Occipital lobe (tissue), 2 donors: ENCODE results near the gene PDGFRA. TPM values are rescaled to one million over a fixed set of nuclear protein-coding genes. Genes with fewer than 3 reads are reported as not detected.

ENCODE experiments used
- DNase-seq: peaks from one replicate; lab custom pipeline; 2025; lab: John Stamatoyannopoulos, UW
- total RNA-seq: library from RNA; depleted of rRNA; stranded (reverse); fragments of >200 nt; gene quantifications from one replicate; pipeline ENCODE4 v1.2.3, GENCODE V29; 2014

PDGFRA gene
- total RNA-seq, 1 donor from 2014 or later: 74.7 TPM

DNA sequence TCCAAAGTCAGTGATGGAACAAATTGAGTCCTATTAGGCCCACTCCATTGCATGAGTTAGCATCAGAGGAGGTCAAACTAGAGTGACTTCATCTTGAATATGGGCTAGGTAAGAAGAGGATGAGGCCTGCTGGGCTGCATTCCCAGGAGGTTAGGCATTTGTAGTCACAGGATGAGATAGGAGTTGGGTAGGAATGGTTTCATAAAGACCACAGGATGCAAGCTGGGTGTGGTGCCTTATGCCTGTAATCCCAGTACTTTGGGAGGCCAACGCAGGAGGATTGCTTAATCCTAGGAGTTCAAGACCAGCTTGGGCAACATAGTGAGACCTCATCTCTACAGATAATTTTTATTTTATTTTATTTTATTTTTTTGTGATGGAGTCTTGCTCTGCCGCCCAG lies 26.8 kb downstream of the PDGFRA start:
- no peak for DNase-seq

DNA sequence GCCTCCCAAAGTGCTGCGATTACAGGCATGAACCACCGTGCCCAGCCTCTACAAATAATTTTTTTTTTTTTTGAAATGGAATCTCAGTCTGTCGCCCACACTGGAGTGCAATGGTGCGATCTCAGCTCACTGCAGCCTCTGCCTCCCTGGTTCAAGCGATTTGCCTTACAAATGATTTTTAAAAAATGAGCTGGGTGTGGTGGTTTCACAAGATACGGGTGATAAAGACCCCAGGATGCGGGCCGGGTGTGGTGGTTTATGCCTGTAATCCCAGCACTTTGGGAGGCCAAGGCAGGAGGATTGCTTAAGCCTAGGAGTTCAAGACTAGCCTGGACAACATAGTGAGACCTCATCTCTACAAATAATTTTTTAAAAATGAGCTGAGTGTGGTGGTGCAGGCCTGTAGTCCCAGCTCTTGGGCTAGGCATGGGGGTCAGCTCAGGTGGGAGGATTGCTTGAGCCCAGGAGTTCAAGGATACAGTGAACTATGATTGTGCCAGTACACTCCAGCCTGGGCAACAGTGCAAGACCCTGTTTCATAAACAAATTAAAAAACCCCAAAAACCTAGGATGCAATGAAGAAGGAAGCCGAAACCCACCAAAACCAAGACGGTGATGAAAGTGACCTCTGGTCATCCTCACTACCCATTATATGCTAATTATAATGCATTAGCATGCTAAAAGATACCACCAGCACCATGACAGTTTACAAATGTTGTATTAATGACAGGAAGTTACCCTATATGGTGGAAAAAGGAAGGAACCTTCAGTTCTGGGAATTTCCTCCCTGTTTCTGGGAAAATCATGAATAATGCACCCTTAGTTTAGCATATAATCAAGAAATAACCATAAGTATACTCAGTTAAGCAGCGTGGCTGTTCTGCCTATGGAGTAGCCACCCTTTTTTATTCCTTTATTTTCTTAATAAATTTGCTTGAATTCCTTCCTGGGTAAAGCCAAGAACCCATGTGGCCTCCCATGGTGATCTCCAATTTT lies 27.7 kb downstream of the PDGFRA start:
- DNase-seq: no peak

DNA sequence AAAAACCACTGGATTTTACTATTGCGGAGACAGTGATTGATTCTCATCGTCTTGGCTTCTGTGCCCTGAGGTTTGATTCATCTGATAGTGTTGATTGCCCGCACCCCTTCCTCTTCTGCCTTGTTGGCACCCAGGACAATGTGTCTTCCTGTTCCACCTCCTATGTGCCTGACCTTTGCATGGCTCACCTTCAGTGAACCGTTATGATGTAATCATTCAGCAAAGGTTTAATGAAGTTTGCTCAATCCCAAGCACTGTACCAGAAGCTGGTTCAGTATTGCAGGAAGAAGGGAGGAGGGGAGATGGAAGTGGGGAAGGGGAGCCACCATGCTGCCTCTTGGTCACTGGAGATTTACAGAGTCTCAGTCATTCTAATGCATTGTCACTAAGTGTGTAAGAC lies 36.3 kb downstream of the PDGFRA start:
- DNase-seq: no peak

DNA sequence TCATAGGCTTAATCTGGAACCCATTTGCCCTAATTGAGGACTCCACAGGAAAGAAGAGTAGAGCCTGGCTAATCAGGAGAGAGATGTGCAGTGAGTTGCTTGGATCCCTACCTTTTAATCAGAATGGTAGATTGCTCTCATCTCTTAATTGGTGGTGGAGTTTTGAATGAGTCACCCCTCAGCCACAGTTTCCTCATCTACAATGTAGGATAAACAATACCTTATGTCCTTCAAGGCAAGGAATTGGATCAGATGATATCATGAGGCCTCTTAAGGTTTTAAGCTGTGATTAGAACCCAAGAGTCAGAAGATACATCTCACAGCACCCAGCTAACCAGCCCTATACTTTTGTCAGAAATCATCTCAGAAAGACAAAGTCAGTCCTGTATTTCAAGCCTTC lies 39.1 kb downstream of the PDGFRA start:
- DNase-seq: no peak

DNA sequence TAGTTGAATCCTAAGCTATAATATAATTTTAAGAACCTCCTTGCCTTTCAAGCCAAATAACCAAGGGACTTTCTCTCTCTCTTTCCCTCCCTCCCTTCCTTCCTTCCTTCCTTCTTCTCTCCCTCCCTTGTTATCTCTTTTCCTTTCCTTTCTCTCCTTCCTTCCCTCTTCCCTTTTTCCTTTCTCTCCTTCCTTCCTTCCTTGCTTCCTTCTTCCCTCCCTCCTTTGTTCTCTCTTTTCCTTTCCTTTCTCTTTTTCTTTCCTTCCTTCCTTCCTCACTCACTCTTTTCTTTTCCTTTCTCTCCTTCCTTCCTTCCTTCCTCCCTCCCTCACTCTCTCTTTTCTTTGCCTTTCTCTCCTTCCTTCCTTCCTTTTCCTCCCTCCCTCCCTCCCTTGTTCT lies 42.4 kb downstream of the PDGFRA start:
- DNase-seq: no peak

DNA sequence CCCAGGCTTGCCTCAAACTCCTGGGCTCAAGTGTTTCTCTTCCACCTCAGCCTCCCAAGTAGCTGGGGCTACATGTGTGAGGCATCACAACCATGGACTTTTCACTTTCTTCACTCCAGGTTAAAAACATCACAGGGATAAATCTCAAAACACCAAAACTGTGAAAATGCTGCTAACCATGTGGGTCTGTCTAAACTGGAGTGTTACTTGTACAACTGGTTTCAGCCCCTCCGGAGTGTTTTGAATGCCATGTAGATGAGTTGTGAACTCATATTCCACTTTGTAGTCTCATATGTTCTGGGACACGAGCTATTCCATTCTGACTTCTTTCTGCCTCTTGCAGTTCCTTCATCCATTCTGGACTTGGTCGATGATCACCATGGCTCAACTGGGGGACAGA lies 43.0 kb downstream of the PDGFRA start:
- DNase-seq: no peak

DNA sequence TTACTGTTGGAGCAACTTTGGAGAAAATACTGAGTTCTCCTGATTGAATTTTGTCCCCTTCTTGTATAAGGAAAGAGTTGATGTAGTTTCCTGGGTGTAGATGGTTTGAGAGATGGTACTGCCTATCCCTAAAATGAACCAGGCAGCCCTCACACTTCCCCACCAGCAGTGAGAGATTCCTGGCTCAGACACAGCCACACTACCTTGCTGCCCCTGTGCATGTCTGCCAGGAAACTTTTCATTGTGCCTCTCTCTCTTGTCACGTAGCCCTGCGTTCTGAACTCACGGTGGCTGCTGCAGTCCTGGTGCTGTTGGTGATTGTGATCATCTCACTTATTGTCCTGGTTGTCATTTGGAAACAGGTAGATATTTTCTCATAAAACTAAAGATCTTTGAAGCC lies 45.2 kb downstream of the PDGFRA start:
- no peak for DNase-seq

DNA sequence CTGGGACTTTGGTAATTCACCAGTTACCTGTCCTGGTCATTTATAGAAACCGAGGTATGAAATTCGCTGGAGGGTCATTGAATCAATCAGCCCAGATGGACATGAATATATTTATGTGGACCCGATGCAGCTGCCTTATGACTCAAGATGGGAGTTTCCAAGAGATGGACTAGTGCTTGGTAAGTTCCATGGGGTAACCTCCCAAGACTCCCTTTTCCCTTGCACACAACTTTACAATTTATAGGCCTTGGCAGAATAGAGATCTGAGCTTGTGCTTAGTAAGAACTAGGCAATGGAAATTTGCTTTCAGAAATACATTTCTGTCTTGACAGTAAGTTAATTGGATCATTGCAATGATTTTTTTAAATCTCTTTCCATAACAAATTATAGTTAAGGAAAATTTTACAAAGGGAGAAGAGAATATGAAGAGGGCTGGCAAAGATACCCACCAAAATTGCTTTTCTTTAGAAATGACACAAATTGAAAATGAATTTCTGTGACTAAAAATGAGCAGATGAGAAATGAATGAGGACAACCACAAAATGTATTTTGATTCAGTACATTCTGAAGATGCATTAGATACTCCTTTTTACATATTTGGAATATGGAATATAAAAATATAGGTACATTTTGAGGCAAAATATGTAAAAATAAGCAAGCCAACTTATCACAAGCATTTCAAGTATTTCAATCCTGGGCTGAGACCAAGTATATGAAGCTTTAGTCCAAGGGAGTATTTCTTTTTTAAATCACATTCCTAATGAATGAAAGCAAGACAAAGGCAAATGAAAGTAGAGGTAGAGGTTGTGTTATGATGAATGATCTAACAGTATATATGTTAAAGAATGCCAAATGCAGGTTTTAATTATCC lies 45.9 kb downstream of the PDGFRA start:
- DNase-seq: no peak

DNA sequence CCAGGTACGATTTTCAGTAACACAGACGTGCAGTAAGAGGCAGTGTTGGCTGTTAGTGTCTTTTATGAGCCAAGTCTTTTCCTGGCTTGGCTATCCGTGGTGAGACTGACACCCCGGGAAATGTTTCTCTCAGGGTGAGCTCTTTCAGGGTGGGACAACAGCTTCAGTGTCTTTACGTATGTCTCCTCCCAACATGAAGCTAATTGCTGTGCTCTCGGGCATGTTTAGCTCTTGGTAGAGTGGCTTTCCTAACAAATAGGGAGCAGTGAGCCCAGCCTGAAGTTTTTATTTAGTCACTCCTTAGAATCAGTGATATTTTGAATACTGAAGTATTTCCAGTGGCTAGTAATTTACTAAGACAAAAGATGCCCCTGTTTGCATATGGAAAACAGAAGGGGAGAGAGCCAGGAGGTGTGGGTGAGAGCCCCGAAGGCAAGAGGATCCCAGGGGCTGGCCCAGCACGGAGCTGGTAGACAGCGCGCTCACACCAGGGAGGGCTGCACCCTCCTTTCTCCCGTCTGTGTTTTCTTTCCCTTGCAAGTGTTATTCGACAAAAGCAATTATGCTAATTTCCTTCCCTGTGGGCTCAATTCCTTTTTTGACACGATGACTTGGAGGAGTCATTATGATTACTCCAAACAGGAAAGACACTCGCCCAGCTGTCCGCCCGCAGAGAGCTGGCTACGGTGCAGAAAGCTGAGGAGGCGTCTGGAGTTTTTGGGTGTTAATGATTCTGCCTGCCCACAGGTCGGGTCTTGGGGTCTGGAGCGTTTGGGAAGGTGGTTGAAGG lies 47.7 kb downstream of the PDGFRA start:
- no peak for DNase-seq

DNA sequence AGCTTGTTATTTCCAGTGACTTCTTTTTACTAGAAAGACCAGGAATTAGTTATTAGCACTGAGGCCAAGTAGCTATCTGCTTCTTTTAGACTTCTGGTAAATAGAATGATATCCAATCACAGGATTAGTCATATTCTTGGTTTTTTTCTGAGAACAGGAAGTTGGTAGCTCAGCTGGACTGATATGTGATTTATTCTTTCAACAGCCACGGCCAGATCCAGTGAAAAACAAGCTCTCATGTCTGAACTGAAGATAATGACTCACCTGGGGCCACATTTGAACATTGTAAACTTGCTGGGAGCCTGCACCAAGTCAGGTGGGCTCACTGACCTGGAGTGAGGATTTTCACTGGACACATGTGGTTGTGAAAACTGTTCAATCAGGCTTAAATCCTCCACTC lies 48.6 kb downstream of the PDGFRA start:
- no peak for DNase-seq

DNA sequence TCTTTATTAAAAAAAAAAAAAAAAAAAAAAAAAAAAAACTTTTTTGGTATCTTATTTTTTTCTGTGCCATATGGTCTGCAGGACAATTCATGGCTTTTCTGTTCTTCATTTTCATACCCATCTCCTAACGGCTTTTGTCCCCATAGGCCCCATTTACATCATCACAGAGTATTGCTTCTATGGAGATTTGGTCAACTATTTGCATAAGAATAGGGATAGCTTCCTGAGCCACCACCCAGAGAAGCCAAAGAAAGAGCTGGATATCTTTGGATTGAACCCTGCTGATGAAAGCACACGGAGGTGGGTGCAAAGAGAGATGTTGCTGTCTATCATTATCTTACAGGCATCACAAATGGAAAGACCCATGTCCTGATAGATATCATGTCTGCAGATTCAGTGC lies 49.1 kb downstream of the PDGFRA start:
- no peak for DNase-seq

DNA sequence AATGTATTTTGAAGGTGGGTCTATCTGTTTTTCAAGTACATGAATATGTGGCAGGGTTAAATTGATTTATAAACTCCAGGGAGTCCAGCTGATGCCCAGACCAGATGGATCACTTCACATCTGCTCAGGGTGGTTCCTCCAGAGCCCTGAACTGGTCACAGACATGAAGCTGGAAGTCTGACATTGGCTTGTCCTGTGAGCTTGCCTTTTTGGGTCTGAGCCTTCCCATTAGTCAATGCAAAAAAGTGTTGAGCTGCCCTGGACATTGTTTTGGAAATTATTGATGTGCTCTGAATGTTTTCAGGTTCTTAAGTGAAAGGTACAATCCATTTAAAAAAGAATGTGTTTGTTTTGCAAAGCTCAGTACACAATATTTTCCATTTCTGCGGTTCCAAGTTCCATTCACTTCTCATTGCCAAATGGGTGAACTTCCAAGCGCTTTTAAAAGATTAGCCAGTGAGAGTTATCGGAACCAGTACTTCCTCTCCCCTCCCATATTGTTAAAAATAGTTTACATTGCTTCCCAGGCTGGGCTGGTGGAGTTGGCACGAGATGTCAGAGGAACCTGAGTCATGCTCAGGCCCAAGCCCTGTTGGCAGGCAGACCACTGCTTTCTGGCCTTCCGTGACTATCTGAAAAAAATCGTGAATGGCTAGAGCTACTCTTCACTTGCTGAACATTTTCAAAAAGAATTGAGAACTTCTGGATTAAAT lies 52.1 kb downstream of the PDGFRA start:
- DNase-seq: no peak

DNA sequence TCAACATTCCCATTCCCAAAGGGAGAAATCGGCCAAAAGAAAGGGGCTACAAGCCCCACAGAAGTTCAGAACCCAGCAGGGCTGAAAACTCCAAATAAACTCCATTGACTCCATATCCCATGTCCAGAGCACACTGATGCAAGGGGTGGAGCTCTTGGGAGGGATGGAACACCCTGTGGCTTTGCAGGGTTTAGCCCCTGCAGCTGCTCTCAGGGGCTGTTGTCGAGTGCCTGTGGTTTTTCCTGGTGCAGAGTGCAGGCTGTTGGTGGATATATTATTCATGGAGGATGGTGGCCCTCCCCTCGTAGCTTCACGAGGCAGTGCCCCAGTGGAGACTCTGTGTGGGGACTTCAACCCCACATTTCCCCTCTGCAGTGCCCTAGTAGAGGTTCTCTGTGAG lies 53.7 kb downstream of the PDGFRA start:
- DNase-seq: no peak

DNA sequence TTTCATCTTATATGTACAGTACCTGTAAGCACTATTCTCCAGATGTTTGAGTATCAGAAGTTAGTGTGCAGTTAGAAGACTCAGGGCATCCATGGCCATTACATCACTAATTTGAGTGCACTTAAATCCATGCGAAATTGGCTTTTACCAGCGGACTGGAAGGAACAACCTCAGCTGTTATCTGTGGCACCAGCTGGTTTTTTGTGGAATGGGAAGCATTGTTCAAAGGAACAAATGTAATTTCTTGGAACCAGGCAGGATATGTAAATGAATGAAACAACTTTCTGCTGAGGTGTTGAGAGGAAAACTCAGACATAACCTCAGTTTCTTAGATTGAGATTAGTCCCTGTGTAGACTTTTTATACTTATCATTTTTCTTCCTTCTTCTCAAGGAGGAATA lies 60.2 kb downstream of the PDGFRA start:
- no peak for DNase-seq

DNA sequence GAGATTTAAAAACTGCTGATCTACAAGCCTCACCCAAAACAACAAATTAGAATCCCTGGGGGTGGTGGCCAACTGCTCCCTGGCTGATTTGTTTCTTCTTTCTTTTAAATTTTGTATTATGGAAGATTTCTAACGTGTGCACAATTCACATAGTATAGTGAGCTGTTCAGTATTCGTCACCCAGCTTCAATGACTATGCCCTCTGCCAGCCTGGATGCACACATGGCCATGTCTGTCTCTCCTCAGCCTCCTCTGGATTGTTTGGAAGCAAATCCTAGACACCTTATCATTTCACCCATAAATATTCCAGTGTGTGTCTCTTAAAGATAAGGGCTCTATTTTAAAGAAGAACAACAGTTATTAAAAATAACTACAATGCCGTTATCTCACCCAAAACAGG lies 61.9 kb downstream of the PDGFRA start:
- DNase-seq: no peak

DNA sequence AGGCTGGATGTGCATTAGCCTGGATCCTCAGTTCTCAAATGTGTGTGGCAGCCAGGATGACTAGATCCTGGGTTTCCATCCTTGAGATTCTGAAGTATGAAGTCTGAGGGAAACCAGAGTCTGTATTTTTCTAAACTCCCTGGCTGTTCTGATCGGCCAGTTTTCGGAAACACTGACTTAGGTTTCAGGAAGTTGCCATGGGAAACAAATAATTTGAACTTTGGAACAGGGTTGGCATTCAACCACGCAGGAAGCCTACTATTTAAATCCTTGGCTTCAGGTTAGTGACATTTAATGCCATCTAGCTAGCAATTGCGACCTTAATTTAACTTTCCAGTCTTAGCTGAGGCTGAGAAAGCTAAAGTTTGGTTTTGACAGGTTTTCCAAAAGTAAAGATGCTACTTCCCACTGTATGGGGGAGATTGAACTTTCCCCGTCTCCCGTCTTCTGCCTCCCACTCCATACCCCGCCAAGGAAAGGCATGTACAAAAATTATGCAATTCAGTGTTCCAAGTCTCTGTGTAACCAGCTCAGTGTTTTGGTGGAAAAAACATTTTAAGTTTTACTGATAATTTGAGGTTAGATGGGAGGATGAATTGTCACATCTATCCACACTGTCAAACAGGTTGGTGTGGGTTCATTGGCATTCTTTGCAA lies 67.6 kb downstream of the PDGFRA start:
- DNase-seq: no peak

DNA sequence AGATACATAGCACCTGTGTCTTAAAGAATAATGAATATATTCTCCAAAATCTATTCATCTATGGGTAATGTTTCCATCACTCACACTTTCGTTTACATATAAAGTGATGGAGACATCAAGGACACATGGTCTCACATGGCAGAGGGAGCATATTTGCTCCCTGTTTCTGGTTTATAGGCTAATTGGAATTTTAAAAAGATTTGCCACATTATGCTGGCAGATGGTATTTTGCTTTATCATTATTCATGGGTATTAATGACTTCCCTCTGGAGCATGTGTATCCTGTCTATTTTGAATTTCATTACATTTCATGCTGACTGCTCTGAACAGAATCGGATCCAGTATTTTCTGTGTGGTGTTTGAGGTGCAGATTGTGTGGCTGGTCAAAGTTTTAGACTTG lies 79.0 kb downstream of the PDGFRA start:
- no peak for DNase-seq

DNA sequence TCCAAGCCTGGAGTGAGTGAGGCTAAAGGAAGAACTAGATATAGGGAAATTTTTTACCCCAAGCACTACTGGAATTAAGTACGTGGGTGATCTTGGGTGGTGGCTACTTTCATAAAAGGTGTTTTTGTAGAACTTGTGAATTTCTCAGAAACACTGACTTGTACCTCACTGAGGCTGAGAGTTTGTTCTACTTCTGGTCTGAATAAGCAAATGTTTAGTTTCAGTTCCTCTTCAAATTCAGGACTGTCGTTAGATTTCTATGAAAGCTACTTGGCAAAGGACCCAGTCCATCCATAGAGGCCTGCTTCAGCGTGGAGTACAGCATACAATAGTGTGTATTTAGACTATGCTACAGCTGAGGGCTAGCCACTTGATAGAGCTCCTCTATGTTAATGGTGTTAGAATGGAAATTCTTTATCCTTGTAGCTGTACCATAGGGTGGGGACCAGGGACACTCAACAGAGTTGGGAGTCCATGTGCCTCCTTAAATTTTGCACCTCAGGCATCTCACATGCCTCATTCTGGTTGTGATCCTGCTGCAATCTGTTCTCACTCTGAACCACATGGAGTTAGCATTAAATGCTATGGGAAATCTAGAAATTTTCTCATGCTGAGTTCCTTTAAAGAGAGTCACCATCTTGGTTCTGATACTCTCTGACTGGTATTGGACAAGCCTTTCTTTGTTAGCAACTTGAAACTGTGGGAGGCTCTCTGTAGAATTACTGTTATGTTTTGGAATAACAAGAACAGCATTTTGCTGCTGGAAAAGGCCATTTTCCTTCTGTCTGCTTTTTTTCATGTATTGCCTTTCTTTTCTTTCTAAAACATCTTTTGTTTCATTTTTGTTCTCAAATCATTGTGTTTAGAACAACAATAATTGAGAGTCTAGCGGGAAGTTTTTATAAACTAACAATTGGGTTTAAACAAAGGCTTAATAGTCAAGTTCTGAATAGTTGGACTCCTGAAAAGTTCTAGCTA lies 86.8 kb downstream of the PDGFRA start:
- DNase-seq: no peak

DNA sequence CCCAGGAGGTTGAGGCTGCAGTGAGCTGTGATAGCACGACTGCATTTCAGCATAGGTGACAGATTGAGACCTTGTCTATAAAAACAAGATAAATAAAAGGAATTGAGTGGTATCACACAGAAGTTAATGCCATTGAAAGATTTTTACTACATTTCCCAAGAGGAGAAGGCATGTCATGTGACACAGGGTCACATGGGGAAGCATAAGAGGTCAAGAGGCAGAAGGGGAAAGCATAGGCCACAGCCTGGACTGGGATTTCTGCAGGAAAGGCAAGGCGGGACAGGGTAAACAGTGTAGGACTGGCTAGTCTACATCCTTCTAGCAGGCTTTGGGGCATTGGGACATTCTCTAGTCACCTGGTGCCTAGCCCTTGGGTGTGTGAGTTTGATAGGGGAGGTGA lies 88.6 kb downstream of the PDGFRA start:
- no peak for DNase-seq
